GM13977 (cell line): ENCODE data around the gene TMEM63C.

Experiments
- DNase-seq: peaks from one replicate; pipeline ENCODE4 v3.0.0; 2012; ENCODE audit warnings: low spot score
- in situ Hi-C: fragments of 300-500 bp; cut with MboI; formaldehyde crosslinking; loops from one replicate; pipeline ENCODE4 v1.12.0; 2022; ENCODE audit warnings: low sequenced_read_pairs, low pct_unique_long_range_greater_than_20kb, mixed read lengths, inconsistent platforms; ENCODE audit not compliant: unreplicated experiment
- TF ChIP-seq, protein P1 (sequence below): IDR thresholded peaks from 2 replicates; pipeline ENCODE4 v1.5.1; 2012; ENCODE audit warnings: mild to moderate bottlenecking, control low read depth; ENCODE audit not compliant: insufficient read depth; ENCODE audit errors: extremely low read depth, missing control alignments

The TMEM63C gene

DNA sequence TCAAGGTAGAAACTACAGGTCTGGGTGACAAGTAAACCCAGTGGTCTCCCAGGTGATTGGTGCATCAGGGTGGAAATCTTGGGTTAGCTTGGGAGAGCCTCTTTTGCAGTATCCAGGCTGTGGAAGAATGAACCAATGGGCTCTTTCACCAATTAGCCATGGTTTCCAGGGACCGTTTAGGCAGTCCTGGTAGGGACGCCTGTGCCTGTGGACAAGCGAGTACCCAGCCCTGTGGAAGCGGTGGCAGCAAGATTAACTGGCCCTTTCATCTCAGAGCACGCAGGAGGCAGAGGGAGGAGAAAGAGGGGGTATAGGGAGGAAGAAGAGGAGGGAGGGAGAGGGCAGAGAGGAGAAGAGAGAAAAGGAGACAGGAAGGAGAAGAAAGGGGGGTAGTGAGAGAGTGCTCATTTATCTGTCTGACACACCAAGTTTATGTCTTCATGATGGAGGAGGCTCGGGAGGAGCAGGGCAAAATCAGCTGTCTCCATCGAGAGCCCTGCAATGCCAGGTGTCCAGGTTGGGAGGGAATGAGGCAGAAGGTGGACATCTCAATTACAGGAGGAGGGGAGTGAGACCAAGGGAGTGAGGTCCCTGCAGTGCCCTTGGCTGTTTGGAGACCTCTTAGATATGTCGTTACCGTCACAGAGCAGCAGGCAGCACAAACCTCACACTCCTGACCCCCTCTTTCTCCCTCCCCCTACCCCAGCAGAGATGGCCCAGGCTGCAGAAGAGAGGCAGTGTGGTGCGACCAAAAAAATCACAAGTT is 35.4 kb upstream of the TMEM63C start:
- TF ChIP-seq, protein P1, sequence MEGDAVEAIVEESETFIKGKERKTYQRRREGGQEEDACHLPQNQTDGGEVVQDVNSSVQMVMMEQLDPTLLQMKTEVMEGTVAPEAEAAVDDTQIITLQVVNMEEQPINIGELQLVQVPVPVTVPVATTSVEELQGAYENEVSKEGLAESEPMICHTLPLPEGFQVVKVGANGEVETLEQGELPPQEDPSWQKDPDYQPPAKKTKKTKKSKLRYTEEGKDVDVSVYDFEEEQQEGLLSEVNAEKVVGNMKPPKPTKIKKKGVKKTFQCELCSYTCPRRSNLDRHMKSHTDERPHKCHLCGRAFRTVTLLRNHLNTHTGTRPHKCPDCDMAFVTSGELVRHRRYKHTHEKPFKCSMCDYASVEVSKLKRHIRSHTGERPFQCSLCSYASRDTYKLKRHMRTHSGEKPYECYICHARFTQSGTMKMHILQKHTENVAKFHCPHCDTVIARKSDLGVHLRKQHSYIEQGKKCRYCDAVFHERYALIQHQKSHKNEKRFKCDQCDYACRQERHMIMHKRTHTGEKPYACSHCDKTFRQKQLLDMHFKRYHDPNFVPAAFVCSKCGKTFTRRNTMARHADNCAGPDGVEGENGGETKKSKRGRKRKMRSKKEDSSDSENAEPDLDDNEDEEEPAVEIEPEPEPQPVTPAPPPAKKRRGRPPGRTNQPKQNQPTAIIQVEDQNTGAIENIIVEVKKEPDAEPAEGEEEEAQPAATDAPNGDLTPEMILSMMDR: no peak
- no peak for DNase-seq
- in situ Hi-C loops: loop anchor here (25.0 kb wide), 1 partner anchor 391 kb away; no protein-coding TSS in a partner anchor

DNA sequence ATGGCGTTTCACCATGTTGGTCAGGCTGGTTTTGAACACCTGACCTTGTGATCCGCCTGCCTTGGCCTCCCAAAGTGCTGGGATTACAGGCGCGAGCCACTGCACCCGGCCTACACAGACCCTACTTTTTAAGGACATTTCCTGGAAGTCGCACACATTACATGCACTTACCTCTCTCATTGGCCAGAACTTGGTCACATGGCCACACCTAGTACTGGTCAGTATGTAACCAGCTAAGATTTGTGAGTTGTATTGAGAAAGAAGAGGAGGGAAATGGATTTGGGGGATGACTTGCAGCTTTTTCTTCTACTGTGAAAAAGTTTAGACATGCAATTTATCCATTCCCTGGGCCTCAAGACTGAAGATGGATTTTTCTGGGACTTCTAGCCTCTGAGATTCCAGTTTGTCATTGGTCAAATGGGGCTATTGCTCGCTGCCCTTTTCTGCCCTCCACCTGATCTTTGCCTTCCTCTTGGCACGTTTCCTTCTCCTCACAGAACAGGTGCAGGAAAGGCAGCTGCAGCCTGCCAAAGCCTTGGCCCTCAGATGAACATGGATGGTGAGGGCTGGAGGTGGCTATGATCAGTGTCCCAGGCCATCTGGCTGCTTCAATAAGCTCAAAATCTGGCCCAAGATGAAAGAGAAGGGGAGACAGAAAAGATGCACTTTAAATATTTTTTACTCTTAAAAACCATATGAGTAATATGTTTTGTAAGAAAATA is 32.9 kb upstream of the TMEM63C start:
- in situ Hi-C loops: loop anchor here (25.0 kb wide), 1 partner anchor 389 kb away; no protein-coding TSS in a partner anchor
- TF ChIP-seq, protein P1: no peak
- no peak for DNase-seq

DNA sequence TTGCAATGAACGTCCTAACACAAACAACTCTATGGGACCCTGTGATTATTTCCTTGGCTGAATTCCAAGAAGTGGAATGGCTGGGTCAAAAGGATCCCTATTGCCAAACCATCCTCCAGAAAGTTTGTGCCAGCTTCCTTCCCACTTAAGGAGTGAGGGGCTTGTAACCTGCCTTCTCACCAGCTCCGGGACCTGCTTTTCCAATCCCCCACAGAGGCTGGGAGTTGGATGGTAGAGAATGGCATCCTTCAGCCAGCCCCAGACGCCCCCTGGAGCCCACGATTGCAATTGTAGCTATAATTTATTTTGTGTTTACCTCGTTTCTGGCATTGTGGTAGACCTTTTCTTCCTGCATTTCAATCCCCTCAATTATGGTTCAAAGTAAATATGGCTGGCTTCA is 30.4 kb upstream of the TMEM63C start:
- in situ Hi-C loops: no loop called here
- no peak for DNase-seq
- TF ChIP-seq, protein P1: peak; percentile 47

DNA sequence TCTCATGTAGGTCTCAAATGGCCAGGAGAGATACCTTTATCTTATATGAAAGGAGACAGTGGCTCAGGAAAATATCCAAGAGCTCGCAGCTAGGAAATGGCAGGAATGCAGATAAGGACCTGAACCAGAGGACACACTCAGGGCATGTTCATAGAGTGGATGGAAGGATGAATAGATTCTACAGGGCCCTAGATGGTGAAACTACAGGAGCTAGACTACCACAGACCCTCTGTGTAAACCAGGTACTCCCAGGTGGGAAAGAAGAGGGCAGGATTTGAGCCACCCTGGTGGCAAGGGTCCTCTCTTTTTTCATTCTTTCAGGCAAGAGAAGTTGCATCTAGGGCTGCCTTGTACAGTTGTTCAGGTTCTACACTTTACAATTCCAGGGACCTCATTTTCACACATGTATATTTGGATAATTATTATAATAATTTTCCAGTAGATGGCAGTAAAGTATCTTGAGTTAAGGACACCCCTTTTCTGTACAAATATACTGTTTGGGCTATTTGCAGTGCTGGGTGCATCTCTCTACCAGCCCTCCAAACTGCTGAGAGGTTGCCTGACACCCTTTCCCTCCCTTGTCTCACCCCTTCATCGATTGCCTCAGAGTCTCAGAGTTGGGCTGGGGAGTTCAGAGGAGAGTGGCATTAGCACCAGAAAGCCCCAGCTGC is 29.5 kb upstream of the TMEM63C start:
- in situ Hi-C loops: no loop called here
- DNase-seq: peak; percentile 77
- TF ChIP-seq, protein P1: peak; percentile 15

DNA sequence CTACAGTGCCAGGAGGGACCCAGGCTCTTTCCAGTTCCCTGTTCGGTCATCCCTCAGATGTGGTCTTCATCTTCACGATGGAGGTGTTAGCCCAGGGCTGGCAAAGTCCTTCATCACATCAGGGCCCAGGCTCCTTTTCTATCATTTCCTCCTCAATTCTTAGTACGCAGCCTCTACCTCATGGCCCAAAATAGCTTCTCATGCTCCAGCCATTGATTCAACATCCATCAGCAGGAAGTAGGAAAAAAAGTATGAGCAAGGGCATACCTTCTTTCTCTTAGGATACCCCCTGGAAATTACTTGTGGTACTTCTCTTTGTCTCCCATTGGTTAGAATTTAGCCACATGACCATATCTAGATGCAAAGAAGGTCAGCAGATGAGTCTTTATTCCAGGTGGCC is 27.8 kb upstream of the TMEM63C start:
- in situ Hi-C loops: no loop called here
- TF ChIP-seq, protein P1: no peak

DNA sequence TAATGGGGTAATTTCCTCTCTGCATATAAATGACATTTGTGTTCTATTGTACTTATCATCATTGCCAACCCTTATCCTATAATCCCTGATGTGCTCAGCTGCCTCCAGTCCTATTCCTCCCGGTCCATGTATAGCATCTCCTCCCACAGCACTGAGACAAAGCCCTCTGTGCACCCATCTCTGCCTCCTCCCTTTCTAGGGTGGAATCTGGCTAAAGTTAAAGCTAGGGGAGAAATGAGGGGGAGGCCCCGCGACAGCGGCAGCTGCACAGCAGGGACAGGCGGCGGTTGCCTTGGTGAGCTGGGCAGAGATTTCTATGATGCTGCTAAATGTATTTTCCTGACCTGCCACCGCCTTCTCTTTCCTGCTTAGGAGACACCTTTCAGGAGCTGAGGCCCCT is 27.2 kb upstream of the TMEM63C start:
- TF ChIP-seq, protein P1: no peak
- no peak for DNase-seq
- in situ Hi-C loops: no loop called here

More for the DNA sequence above, 27.8 kb upstream of the TMEM63C start:
- DNase-seq: no peak
